ENCODE data around the gene KY. TPM values are rescaled to one million over a fixed set of nuclear protein-coding genes. Genes with fewer than 3 reads are reported as not detected.
"Not testable (repeated sequence)": the region's sequence is repeated elsewhere in the genome, so short reads cannot be mapped to it uniquely, and the experiment has no call there.

KY gene
- total RNA-seq, 2 donors from 2014 or later = not detected

- no peak overlapping the region for H3K27ac Mint-ChIP-seq
- no peak for DNase-seq (ENCODE audit: low spot score)
- no peaks in the 10 kb centered on the region for H3K9me3 Mint-ChIP-seq
- no peak overlapping the region for H3K4me3 Mint-ChIP-seq
- H3K4me1 Mint-ChIP-seq (ENCODE audit: low read depth in 2 of 2) = no peaks in the 10 kb centered on the region
- no peak for ATAC-seq
- H3K27me3 Mint-ChIP-seq = no peaks in the 10 kb centered on the region
- H3K36me3 Mint-ChIP-seq = no peaks in the 10 kb centered on the region
These were observed 74.4 kb downstream of the KY start for GRCh38 chr3:134576426-134576825.

- DNase-seq (ENCODE audit: low spot score); ATAC-seq; H3K4me1 Mint-ChIP-seq (ENCODE audit: low read depth in 2 of 2); H3K36me3 Mint-ChIP-seq; H3K27me3 Mint-ChIP-seq; H3K27ac Mint-ChIP-seq; H3K9me3 Mint-ChIP-seq; H3K4me3 Mint-ChIP-seq: not testable (repeated sequence)
These were observed 80.9 kb downstream of the KY start for GRCh38 chr3:134569899-134570298.

DNA sequence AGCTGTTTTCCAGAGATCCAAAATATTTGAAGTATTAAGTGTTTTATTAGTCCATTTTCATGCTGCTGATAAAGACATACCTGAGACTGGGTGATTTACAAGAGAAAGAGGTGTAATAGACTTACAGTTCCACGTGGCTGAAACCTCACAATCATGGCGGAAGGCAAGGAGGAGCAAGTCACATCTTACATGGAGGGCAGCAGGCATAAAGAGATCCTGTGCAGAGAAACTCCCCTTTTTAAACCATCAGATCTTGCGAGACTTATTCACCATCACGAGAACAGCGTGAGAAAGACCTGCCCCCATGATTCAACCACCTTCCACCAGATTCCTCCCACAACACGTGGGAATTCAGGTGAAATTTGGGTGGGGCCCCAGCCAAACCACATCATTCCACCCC is 82.0 kb downstream of the KY start:
- H3K27ac Mint-ChIP-seq = no peak overlapping the region
- H3K27me3 Mint-ChIP-seq = no peaks in the 10 kb centered on the region
- ATAC-seq (no peak), DNase-seq (ENCODE audit: low spot score) (no peak)
- peaks cover 9% of the 10 kb centered on the region for H3K9me3 Mint-ChIP-seq
- no peak overlapping the region for H3K4me3 Mint-ChIP-seq
- peaks cover 13% of the 10 kb centered on the region for H3K36me3 Mint-ChIP-seq
- peaks cover 2 to 4% of the 10 kb centered on the region in 2 donors for H3K4me1 Mint-ChIP-seq (ENCODE audit: low read depth in 2 of 2)

DNA sequence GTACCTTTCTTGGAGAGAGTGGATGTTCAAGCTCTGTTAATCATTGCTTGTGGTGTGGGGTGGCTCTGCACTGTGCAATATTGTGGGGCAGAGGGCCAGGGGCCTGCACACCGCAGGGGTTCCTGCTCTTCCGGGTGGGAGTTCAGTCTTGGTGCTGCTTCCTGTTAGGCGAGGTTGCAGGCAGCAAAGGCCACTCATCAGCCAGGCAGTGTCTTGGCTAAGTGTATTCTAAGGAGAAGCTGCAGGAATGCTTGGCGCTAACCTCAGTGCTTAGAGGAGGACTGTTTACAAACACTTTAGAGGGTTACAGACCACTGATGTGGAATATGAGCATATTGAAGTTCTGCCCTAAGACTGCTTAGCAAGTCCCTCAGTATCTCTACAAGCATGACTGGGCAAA is 83.2 kb downstream of the KY start:
- H3K4me1 Mint-ChIP-seq (ENCODE audit: low read depth in 2 of 2) = peaks cover 2 to 4% of the 10 kb centered on the region in 2 donors
- no peak overlapping the region for H3K27ac Mint-ChIP-seq
- H3K27me3 Mint-ChIP-seq = no peaks in the 10 kb centered on the region
- ATAC-seq = peak in 1 of 2 donors; percentile 28
- no peak for DNase-seq (ENCODE audit: low spot score)
- H3K9me3 Mint-ChIP-seq = peaks cover 9% of the 10 kb centered on the region
- peaks cover 20% of the 10 kb centered on the region for H3K36me3 Mint-ChIP-seq
- H3K4me3 Mint-ChIP-seq = no peak overlapping the region

DNA sequence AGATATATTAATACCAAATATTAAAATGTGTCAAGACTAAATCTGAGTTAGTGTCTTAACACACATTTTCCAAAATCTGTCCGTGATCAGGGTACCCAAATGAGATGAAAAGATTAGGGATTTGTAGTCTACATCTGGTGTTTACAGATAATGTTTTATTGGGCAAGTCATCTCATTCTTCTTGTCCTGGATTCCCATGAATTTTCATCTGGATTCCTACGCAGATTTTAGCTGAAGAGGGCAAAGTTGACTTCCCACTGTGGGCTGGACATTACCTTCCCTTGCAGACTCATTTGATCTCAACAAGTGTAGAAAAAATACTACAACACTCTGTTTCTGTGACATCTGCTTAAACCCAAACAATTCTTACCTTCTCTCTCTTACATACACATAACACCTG is 85.8 kb downstream of the KY start:
- Mint-ChIP-seq H3K4me1 (ENCODE audit: low read depth in 2 of 2) (peaks cover 2 to 4% of the 10 kb centered on the region in 2 donors), H3K27me3 (no peaks in the 10 kb centered on the region), H3K27ac (no peak overlapping the region), H3K4me3 (no peak overlapping the region), H3K9me3 (peaks cover 6% of the 10 kb centered on the region), H3K36me3 (peaks cover 19% of the 10 kb centered on the region)
- ATAC-seq = no peak
- no peak for DNase-seq (ENCODE audit: low spot score)

DNA sequence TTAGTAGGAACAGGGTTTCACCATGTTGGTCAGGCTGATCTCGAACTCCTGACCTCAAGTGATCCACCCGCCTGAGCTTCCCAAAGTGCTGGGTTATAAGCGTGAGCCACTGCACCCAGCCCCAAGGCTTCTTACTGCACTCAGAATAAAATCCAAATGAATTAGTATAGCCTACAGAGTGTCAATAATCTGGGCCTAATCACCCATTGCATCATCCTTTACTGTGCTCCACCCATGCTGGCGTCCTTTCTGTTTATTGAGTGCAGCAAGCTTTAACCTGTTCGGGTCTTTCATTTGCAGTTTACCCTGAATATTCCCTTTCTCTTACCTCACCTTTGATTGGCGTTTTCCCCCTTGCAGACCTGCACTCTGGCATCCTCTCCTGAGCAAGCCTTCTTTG is 87.2 kb downstream of the KY start:
- ATAC-seq (no peak), DNase-seq (ENCODE audit: low spot score) (no peak)
- Mint-ChIP-seq H3K36me3 (peaks cover 19% of the 10 kb centered on the region), H3K9me3 (no peaks in the 10 kb centered on the region), H3K27me3 (no peaks in the 10 kb centered on the region), H3K27ac (no peak overlapping the region), H3K4me3 (no peak overlapping the region), H3K4me1 (ENCODE audit: low read depth in 2 of 2) (peaks cover 2 to 4% of the 10 kb centered on the region in 2 donors)

DNA sequence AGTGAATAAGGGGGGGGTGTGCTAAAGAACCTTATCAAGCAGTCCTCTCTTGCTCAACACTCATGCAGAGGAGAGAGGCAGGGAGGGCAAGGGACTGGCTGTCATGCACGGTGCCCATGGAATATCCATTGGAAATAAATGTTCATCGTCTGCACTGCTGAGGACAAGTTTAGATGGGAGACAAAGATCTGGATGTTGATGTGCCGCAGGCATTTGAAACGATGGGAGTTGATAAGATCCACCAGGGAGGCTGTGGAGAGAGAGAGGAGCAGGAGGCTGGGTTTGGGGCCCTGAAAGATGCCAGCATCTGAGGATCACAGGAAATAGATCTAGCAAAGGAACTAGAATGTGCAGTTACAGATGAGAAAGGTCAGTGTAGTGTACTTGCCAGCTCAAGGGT is 88.8 kb downstream of the KY start:
- no peak overlapping the region for H3K27ac Mint-ChIP-seq
- peaks cover 25% of the 10 kb centered on the region for H3K36me3 Mint-ChIP-seq
- no peak overlapping the region for H3K4me3 Mint-ChIP-seq
- peaks cover 2 to 4% of the 10 kb centered on the region in 2 donors for H3K4me1 Mint-ChIP-seq (ENCODE audit: low read depth in 2 of 2)
- H3K9me3 Mint-ChIP-seq = no peaks in the 10 kb centered on the region
- DNase-seq (ENCODE audit: low spot score) (no peak), ATAC-seq (no peak)
- no peaks in the 10 kb centered on the region for H3K27me3 Mint-ChIP-seq

DNA sequence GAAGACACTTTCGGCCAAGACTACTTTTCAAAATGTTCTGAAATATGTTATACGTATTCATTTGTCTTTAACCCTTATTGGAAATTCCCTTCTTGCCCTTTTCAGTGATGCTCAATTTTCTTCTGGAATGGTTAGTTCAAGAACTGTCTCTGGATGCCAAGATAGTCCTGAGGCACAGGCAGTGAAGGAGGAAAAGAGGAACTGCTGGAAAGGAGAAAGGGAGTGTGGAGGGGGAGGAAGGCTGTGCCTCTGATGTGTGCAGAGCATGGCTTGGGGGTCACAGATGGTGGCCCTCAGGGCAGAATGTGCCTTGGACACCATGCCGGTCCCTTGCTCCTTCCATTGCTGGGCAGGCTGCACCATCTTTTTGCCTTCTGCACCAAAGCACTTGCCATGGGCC is 91.2 kb downstream of the KY start:
- Mint-ChIP-seq H3K4me1 (ENCODE audit: low read depth in 2 of 2) (peaks cover 0 to 4% of the 10 kb centered on the region in 2 donors), H3K9me3 (no peaks in the 10 kb centered on the region), H3K36me3 (peaks cover 25% of the 10 kb centered on the region), H3K27me3 (no peaks in the 10 kb centered on the region), H3K4me3 (no peak overlapping the region), H3K27ac (no peak overlapping the region)
- DNase-seq (ENCODE audit: low spot score) (no peak), ATAC-seq (no peak)

Other genes starting within 250 kb of the KY start
- gene ANAPC13, start 165.0 kb downstream of the KY start, total RNA-seq = 10 to 100 TPM; 13.0 to 15.8 TPM
- gene CEP63, start 165.0 kb downstream of the KY start, total RNA-seq = 10 to 100 TPM; 17.1 to 24.1 TPM
- under 1 TPM; 0.59 to 0.62 TPM for gene EPHB1, start 144.2 kb upstream of the KY start, total RNA-seq